22Rv1 (cell line): Measurements from ENCODE around the gene RER1.

Experiments used
- CTCF ChIP-seq: fragments of 450-650 bp; IDR thresholded peaks from 2 replicates; pipeline ENCODE4 v1.5.1; 2017; ENCODE audit warnings: mild to moderate bottlenecking
- ZFX ChIP-seq: fragments of 450-650 bp; IDR thresholded peaks from 2 replicates; pipeline ENCODE4 v1.6.1; 2017; ENCODE audit warnings: antibody characterized with exemption, borderline replicate concordance

GRCh38 chr1:2448098-2448445 lies 56.4 kb downstream of the RER1 start:
- TF ChIP-seq CTCF (no peak), ZFX (no peak)
